T-helper 1 cell treated with Interleukin-12 subunit alpha and Interleukin-12 subunit beta and Interleukin-4 antibody, amounts not matched to agents 30 ng/mL and 1 ng/mL, for 36 hours (primary cell): ENCODE measurements around the gene INPP1. TPM values are rescaled to one million over a fixed set of nuclear protein-coding genes. Genes with fewer than 3 reads are reported as not detected.

ENCODE experiments used
- intact Hi-C: fragments of 100-400 bp; cut with micrococcal nuclease; formaldehyde crosslinking; loops from one replicate; pipeline ENCODE4 v1.15.1; 2024
- total RNA-seq: library from RNA; stranded (reverse); gene quantifications from 2 replicates; pipeline ENCODE4 v1.2.3, GENCODE V29; 2022

INPP1 gene
- total RNA-seq, 1 donor from 2014 or later: 9.9 TPM

DNA sequence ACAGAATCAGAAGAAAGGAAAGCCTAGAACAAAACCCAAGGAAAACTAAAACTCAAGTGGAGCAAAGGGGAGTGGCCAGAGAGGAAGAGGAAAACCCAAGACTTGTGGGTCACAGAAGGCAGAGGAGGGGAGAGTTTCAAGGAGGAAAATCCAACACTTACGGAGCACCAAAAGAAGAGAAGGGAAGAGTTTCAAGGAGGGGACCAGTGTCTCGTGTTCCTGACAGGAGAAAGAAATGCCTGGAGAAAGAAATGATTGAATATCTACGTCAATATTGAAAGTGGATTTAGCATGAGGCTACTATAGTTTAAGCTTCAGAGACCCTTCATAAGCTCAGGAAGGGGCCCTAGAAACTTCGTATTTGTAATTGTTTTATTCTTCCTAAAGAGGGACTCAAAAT is 63.4 kb downstream of the INPP1 start:
- intact Hi-C loops: loop anchor here (1.0 to 5.0 kb wide), 12 partner anchors 8 to 966 kb away; partner anchors contain the start of genes ASNSD1, HIBCH, INPP1 and NEMP2

- intact Hi-C loops: loop anchor here (1.0 to 5.0 kb wide), 12 partner anchors 8 to 966 kb away; partner anchors contain the start of genes ASNSD1, HIBCH, INPP1 and NEMP2
Measured at GRCh38 chr2:190407246-190407661, 63.9 kb downstream of the INPP1 start.

GRCh38 chr2:190407662-190408537 is 64.5 kb downstream of the INPP1 start, which contains the start of gene MFSD6:
Gene MFSD6 (plus strand): TSS chr2:190408355. CDS start chr2:190436030, 27,675 bp downstream.
- intact Hi-C loops: loop anchor here (1.0 to 5.0 kb wide), 15 partner anchors 7 to 1273 kb away; partner anchors contain the start of genes ASNSD1, HIBCH, INPP1 and NEMP2

- intact Hi-C loops: loop anchor here (1.0 to 5.0 kb wide), 6 partner anchors 66 to 1272 kb away; partner anchors contain the start of genes INPP1 and OSGEPL1
Measured at GRCh38 chr2:190408538-190409271, 65.3 kb downstream of the INPP1 start.

DNA sequence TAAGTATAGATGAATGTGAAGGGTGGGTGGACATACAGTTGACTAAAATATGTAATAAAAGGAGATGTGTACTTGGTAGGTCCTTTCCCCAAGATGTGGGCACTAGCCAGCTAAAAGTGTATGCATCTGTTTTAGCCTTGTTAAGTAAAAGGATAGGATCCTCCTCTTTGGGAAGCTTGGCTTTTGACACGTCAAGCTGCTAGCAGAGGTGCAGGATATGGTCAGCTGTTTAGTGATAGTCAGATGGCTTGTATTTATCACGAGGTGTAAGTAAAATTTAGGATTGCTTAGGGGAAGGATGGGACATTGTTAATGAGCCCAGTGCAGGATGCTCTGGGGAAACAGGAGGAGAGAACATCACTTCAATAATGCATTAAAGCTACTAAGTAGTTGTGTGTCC is 66.2 kb downstream of the INPP1 start:
- intact Hi-C loops: loop anchor here (2.0 to 5.0 kb wide), 5 partner anchors 67 to 1271 kb away; partner anchors contain the start of genes INPP1 and OSGEPL1

DNA sequence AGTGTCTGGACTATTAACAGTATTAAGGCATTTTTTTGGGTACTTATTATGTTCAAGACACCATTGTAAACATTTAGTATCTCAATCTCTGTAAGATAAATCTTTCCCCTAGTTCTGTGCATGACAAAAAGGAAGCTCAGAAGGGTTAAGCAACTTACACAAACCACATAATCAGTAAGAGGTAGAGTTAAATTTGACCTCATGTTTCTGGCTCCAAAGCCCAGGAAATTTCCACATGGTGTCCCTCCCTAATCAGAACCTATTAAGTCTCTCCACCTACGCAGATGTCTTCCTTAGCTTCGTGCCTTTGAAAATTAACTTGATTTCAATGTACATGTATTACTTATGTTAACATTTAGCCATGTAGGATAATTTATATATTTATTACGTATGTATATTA is 66.8 kb downstream of the INPP1 start:
- intact Hi-C loops: no loop called here

- intact Hi-C loops: no loop called here
Measured at GRCh38 chr2:190412966-190413365, 69.6 kb downstream of the INPP1 start.

DNA sequence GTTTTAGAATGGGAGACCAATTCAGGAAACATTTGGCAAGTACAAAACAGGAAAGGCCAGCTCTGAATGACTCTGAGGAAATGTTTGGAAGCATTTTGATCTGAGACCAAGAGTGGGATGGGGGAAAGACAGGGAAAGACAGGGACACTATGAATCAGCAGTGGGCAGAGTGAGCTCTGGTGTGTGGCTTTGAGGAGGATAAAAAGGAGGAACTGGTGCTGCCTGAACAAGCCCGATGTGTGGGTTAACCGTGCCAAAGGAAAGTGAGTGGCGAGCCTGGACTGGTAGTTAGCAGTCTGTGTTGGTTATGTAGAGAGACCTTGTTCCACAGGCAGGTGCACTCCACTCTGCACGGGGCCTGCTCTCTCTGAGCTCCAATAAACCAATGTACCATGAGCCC is 70.0 kb downstream of the INPP1 start:
- intact Hi-C loops: no loop called here

- intact Hi-C loops: loop anchor here (1.0 kb wide), 1 partner anchor 8 kb away; no protein-coding TSS in a partner anchor
Measured at GRCh38 chr2:190415251-190415650, 71.9 kb downstream of the INPP1 start.

GRCh38 chr2:190415794-190416775 is 72.7 kb downstream of the INPP1 start:
- intact Hi-C loops: loop anchor here (1.0 kb wide), 1 partner anchor 9 kb away; no protein-coding TSS in a partner anchor

- intact Hi-C loops: no loop called here
Measured at GRCh38 chr2:190417045-190417842, 73.9 kb downstream of the INPP1 start.

- intact Hi-C loops: no loop called here
Measured at GRCh38 chr2:190418727-190419126, 75.3 kb downstream of the INPP1 start.

GRCh38 chr2:190420801-190421200 is 77.4 kb downstream of the INPP1 start:
- intact Hi-C loops: no loop called here

Other genes starting within 250 kb of the INPP1 start
- gene HIBCH, start 23.8 kb upstream of the INPP1 start, total RNA-seq: 17.2 and 18.8 TPM in 2 replicates
- 50.4 and 53.9 TPM in 2 replicates for gene MFSD6, start 64.8 kb downstream of the INPP1 start, total RNA-seq
- 16.5 and 16.8 TPM in 2 replicates for gene NEMP2, start 191.1 kb downstream of the INPP1 start, total RNA-seq